ENCODE data around the gene MAVS.

- TF ChIP-seq POLR2A (IDR thresholded peaks at IDR 0.05) (no peak), CTCF (IDR thresholded peaks at IDR 0.05) (no peak)
Measured at GRCh38 chr20:3925113-3925695, 78.6 kb downstream of the MAVS start.
